ENCODE measurements around the gene CSNK1G2. TPM values are rescaled to one million over a fixed set of nuclear protein-coding genes. Genes with fewer than 3 reads are reported as not detected.

The CSNK1G2 gene
- total and polyA plus RNA-seq, 12 donors, result 30.0 to 120 (median 73.6) TPM

DNA sequence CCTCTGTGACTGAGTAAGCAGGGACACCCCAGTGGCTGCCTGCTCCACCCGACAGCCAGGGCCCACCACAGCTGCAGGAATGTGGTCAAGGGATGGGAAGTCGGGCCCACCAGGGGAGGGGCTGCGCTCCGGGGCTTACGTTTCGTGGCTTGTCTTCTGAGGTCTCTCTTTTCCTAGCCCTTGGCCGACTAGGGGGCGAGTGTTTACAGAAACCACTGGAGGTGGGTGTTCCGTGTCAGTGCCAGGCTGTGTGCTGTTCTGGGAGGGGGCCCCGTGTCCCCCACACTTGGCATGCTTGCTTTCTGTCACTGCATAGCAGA is 31.3 kb upstream of the CSNK1G2 start:
- no peaks in the 10 kb centered on the region for H3K9me3 ChIP-seq (replicated peaks in 1 of 3)
- H3K27ac ChIP-seq, result no peak overlapping the region
- peaks cover 0 to 19% of the 10 kb centered on the region in 2 donors for H3K36me3 ChIP-seq (replicated peaks in 1 of 2)
- no peak for DNase-seq
- no peaks in the 10 kb centered on the region for H3K27me3 ChIP-seq
- WGBS, 4 donors, result 75 to 80% (median 76%) methylated on average over 9 to 10 of the region's 10 CpGs
- intact Hi-C loops (cut with DNase I), result no loop called here
- H3K4me3 ChIP-seq, result no peak overlapping the region
- H3K4me1 ChIP-seq (replicated peaks in 1 of 2), result peaks cover 6 to 25% of the 10 kb centered on the region in 2 donors
- no peak for TF ChIP-seq POLR2A (IDR thresholded peaks at IDR 0.05)
- TF ChIP-seq, protein P1, sequence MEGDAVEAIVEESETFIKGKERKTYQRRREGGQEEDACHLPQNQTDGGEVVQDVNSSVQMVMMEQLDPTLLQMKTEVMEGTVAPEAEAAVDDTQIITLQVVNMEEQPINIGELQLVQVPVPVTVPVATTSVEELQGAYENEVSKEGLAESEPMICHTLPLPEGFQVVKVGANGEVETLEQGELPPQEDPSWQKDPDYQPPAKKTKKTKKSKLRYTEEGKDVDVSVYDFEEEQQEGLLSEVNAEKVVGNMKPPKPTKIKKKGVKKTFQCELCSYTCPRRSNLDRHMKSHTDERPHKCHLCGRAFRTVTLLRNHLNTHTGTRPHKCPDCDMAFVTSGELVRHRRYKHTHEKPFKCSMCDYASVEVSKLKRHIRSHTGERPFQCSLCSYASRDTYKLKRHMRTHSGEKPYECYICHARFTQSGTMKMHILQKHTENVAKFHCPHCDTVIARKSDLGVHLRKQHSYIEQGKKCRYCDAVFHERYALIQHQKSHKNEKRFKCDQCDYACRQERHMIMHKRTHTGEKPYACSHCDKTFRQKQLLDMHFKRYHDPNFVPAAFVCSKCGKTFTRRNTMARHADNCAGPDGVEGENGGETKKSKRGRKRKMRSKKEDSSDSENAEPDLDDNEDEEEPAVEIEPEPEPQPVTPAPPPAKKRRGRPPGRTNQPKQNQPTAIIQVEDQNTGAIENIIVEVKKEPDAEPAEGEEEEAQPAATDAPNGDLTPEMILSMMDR (IDR thresholded peaks at IDR 0.05), result no peak

DNA sequence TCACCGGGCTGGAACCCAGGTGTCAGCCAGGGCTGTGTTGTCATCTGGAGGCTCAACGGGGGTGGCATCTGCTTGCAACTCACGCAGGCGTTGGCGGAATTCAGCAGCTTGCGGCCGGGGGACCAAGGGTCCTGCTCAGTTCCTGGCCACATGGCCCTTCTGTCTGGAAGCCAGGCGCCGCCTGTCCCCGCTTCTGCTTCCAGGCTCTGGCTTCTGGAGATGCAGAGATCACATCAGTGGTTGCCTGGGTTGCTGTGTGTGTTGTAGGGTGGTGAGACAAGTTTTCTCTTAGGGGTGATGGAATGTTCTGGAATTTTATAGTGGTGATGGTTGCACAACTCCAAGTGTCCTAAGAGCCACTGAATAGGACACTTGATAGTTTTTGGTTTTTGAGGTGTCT is 30.8 kb upstream of the CSNK1G2 start:
- no peak for TF ChIP-seq POLR2A (IDR thresholded peaks at IDR 0.05)
- TF ChIP-seq, protein P1 (IDR thresholded peaks at IDR 0.05), result no peak
- no peak overlapping the region for H3K4me3 ChIP-seq
- H3K27ac ChIP-seq, result no peak overlapping the region
- WGBS, 4 donors, result 91 to 97% (median 93%) methylated on average over 6 to 10 of the region's 10 CpGs
- no peak for DNase-seq
- intact Hi-C loops (cut with DNase I), result no loop called here
- no peaks in the 10 kb centered on the region for H3K9me3 ChIP-seq (replicated peaks in 1 of 3)
- H3K36me3 ChIP-seq (replicated peaks in 1 of 2), result peaks cover 0 to 22% of the 10 kb centered on the region in 2 donors
- no peaks in the 10 kb centered on the region for H3K27me3 ChIP-seq
- peaks cover 6 to 25% of the 10 kb centered on the region in 2 donors for H3K4me1 ChIP-seq (replicated peaks in 1 of 2)

DNA sequence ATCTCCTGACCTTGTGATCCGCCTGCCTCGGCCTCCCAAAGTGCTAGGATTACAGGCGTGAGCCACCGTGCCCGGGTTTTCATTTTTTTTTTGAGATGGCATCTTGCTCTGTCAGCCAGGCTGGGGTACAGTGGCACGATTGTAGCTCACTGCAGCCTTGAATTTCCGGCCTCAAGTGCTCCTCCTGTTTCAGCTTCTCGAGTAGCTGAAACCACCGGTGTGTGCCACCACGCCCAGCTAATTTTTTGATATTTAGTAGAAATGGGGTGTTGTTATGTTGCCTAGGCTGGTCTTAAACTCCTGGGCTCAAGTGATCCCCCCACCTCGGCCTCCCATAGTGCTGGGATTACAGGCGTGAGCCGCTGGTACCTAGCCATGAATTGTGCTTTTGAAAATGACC is 29.9 kb upstream of the CSNK1G2 start:
- H3K27ac ChIP-seq, result no peak overlapping the region
- H3K4me1 ChIP-seq (replicated peaks in 1 of 2), result peaks cover 6 to 21% of the 10 kb centered on the region in 2 donors
- DNase-seq, result no peak
- no peaks in the 10 kb centered on the region for H3K27me3 ChIP-seq
- H3K9me3 ChIP-seq (replicated peaks in 1 of 3), result no peaks in the 10 kb centered on the region
- WGBS, 4 donors, result 89 to 97% (median 91%) methylated on average over 12 to 13 of the region's 13 CpGs
- TF ChIP-seq, protein P1 (IDR thresholded peaks at IDR 0.05), result no peak
- TF ChIP-seq POLR2A (IDR thresholded peaks at IDR 0.05), result no peak
- peaks cover 0 to 23% of the 10 kb centered on the region in 2 donors for H3K36me3 ChIP-seq (replicated peaks in 1 of 2)
- H3K4me3 ChIP-seq, result no peak overlapping the region
- intact Hi-C loops (cut with DNase I), result no loop called here

DNA sequence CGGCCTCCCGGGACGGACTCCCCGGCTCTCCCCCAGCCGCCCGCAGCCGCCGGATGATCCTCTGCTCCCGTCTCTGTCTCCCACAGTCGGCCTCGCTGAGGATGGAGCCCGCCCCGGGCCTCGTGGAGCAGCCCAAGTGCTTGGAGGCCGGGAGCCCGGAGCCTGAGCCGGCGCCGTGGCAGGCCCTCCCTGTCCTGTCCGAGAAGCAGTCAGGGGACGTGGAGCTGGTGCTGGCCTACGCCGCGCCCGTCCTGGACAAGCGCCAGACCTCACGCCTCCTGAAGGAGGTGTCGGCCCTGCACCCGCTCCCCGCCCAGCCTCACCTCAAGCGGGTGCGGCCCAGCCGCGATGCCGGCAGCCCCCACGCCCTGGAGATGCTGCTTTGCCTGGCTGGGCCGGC is 29.0 kb upstream of the CSNK1G2 start:
- intact Hi-C loops (cut with DNase I), result no loop called here
- Histone ChIP-seq H3K27ac (no peak overlapping the region), H3K27me3 (no peaks in the 10 kb centered on the region), H3K36me3 (replicated peaks in 1 of 2) (peaks cover 0 to 23% of the 10 kb centered on the region in 2 donors), H3K4me3 (no peak overlapping the region), H3K9me3 (replicated peaks in 1 of 3) (no peaks in the 10 kb centered on the region), H3K4me1 (replicated peaks in 1 of 2) (peaks cover 6 to 17% of the 10 kb centered on the region in 2 donors)
- no peak for DNase-seq
- TF ChIP-seq POLR2A (IDR thresholded peaks at IDR 0.05), result no peak
- TF ChIP-seq, protein P1 (IDR thresholded peaks at IDR 0.05), result no peak
- 93 to 99% (median 96%) methylated on average over 8 to 37 of the region's 37 CpGs for WGBS, 4 donors
